Tibial nerve (tissue), 4 donors: Measurements from ENCODE around the gene TRUB1.

Experiments
- EP300 ChIP-seq, 2 donors: sonication (generic); formaldehyde crosslinking; IDR thresholded peaks; one replicate each; pipeline ENCODE4 v1.6.1; 2017; ENCODE audit warnings: antibody characterized with exemption in 2 of 2, mild to moderate bottlenecking in 1 of 2
- POLR2A ChIP-seq, 2 donors: fragments of 450-650 bp; IDR thresholded peaks; one replicate each; pipeline ENCODE4 v1.6.1; 2017; ENCODE audit warnings: antibody characterized with exemption in 2 of 2, mild to moderate bottlenecking in 2 of 2, moderate library complexity in 2 of 2
- TF ChIP-seq, protein P1 (sequence below), 5 experiments: fragments of 200-600 bp in 3 of 5; fragments of 450-650 bp in 2 of 5; sonication (generic) in 3 of 5; IDR thresholded peaks; one replicate each; pipeline ENCODE4 v1.5.1; 2016 to 2019; ENCODE audit warnings: antibody characterized with exemption in 5 of 5, mild to moderate bottlenecking in 3 of 5, moderate library complexity in 2 of 5

DNA sequence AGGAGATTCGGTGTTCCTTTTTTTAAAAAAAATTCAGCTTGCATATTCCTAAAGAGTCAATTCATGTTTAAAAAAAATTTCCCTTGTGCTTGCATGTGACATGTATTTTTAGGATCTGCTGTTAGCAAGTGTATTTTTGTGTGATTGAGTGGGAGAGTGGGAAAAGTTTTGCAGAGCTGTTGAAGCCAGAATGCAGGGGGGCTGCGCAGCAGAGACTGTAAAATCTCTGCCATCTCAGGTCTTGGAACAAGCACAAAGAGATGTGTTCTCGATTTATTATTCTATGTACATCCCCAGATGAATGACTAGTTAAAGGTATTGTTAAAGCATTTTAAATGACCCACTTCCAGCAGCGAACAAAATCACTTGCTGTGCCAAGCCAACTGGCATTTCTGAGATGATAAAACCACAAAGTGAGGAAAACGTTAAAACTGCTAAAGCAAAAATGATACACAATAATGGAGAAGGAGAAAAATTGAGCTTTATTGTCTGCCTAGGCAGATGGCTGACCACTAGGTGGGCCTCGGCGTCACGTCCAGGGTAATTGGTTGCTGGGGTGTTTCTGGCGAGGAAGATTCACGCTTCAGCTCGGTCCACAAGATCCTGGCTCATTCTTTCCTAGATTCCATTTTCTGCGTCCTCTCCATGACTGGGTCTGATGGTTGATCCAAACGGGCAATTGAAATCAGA, 88.2 kb downstream of the TRUB1 start:
- TF ChIP-seq POLR2A (IDR thresholded peaks at IDR 0.05) (no peak), EP300 (IDR thresholded peaks at IDR 0.05) (no peak)
- TF ChIP-seq, protein P1, sequence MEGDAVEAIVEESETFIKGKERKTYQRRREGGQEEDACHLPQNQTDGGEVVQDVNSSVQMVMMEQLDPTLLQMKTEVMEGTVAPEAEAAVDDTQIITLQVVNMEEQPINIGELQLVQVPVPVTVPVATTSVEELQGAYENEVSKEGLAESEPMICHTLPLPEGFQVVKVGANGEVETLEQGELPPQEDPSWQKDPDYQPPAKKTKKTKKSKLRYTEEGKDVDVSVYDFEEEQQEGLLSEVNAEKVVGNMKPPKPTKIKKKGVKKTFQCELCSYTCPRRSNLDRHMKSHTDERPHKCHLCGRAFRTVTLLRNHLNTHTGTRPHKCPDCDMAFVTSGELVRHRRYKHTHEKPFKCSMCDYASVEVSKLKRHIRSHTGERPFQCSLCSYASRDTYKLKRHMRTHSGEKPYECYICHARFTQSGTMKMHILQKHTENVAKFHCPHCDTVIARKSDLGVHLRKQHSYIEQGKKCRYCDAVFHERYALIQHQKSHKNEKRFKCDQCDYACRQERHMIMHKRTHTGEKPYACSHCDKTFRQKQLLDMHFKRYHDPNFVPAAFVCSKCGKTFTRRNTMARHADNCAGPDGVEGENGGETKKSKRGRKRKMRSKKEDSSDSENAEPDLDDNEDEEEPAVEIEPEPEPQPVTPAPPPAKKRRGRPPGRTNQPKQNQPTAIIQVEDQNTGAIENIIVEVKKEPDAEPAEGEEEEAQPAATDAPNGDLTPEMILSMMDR (IDR thresholded peaks at IDR 0.05), result no peak
